K562 (cell line): ENCODE measurements around the gene CSTF1. TPM values are rescaled to one million over a fixed set of nuclear protein-coding genes. Genes with fewer than 3 reads are reported as not detected.
A peak's percentile ranks its signal among the peaks of the same experiment; 100 is the strongest.

ENCODE experiments used
- ATAC-seq: fragments of 200-7000 bp; cut with Tn5 transposase; 3 replicates; pipeline ENCODE4 v1.9.1; 2020; ENCODE audit warnings: moderate library complexity
- BruUV-seq: library from RNA; stranded (reverse); fragments of 400-500 nt; replicated peaks from 2 replicates; lab custom pipeline; 2021; lab: Mats Ljungman, UMichigan
- CTCF ChIA-PET: fragments of 300-600 bp; formaldehyde crosslinking; extraction: SDS; loops from one replicate; lab custom pipeline; 2021; ENCODE audit warnings: low intra/inter-chr PET ratio; lab: Yijun Ruan, JAX
- POLR2A ChIA-PET: fragments of 300-600, 350-650 bp; sonication (Branson Sonifier 250); formaldehyde crosslinking; extraction: SDS; loops from one replicate; lab custom pipeline; 2021; ENCODE audit warnings: antibody characterized with exemption, inconsistent platforms; lab: Yijun Ruan, JAX
- DNase-seq, 4 experiments: peaks; one replicate each; pipeline versions ENCODE4 v3.0.0 to v3.0.0-alpha.2; 2011 to 2018; ENCODE audit warnings: low spot score in 3 of 4, mixed read lengths in 3 of 4; ENCODE audit errors: extremely low read depth in 1 of 4
- FAIRE-seq: peaks from 2 replicates; lab custom pipeline; 2011; peaks lifted over from hg19 to GRCh38; lab: Jason Lieb, UNC
- H2AFZ ChIP-seq: 2 replicates; pipeline ENCODE4 v1.6.0; 2011; ENCODE audit warnings: low read depth, low read length, control low read depth, inconsistent platforms
- H3K27ac ChIP-seq: fragments of 200-600 bp; 3 replicates; pipeline ENCODE4 v1.8.0; 2011; ENCODE audit warnings: low read depth, mild to moderate bottlenecking, control low read depth, inconsistent platforms, low read length, moderate library complexity, mixed read lengths; ENCODE audit errors: extremely low read depth
- H3K27me3 ChIP-seq, 2 experiments: fragments of 300-600 bp in 1 of 2; 2 replicates in 1 of 2; 3 replicates in 1 of 2; pipeline versions ENCODE4 v1.6.0 to v1.8.0; 2011; ENCODE audit warnings: inconsistent platforms in 2 of 2, low read length in 2 of 2, mild to moderate bottlenecking in 1 of 2, mixed read lengths in 1 of 2, moderate library complexity in 1 of 2; ENCODE audit not compliant: control insufficient read depth in 2 of 2, insufficient read depth in 2 of 2
- H3K36me3 ChIP-seq: fragments of 300-600 bp; 3 replicates; pipeline ENCODE4 v1.8.0; 2011; ENCODE audit warnings: mild to moderate bottlenecking, low read length, inconsistent platforms; ENCODE audit not compliant: control insufficient read depth, insufficient read depth
- H3K4me1 ChIP-seq, 2 experiments: fragments of 200-600 bp in 1 of 2; replicated peaks in 1 of 2; 2 replicates in 1 of 2; 3 replicates in 1 of 2; pipeline versions ENCODE4 v1.5.1 to v1.8.0; 2011; ENCODE audit warnings: inconsistent platforms in 2 of 2, low read length in 2 of 2, mild to moderate bottlenecking in 1 of 2, mixed read lengths in 1 of 2, moderate library complexity in 1 of 2; ENCODE audit not compliant: control insufficient read depth in 2 of 2, insufficient read depth in 2 of 2
- H3K4me2 ChIP-seq: 2 replicates; pipeline ENCODE4 v1.6.1; 2011; ENCODE audit warnings: low read length, control low read depth, inconsistent platforms, mixed read lengths; ENCODE audit not compliant: insufficient read depth
- H3K4me3 ChIP-seq: fragments of 200-600 bp; sonication (generic), shearing (Covaris generic); 2 replicates; pipeline ENCODE4 v1.5.1; 2016; ENCODE audit warnings: control low read depth, inconsistent platforms
- H3K79me2 ChIP-seq: fragments of 200-600 bp; 3 replicates; pipeline ENCODE4 v1.8.0; 2011; ENCODE audit warnings: low read length, inconsistent platforms; ENCODE audit not compliant: control insufficient read depth, insufficient read depth
- H3K9ac ChIP-seq, 2 experiments: 2 replicates each; pipeline versions ENCODE4 v1.6.0 to v1.6.1; 2011; ENCODE audit warnings: low read depth in 2 of 2, low read length in 2 of 2, control low read depth in 1 of 2, inconsistent platforms in 1 of 2, mild to moderate bottlenecking in 1 of 2, mixed read lengths in 1 of 2; ENCODE audit not compliant: insufficient read depth in 1 of 2
- H3K9me1 ChIP-seq: one replicate; pipeline ENCODE4 v1.6.0; 2011; ENCODE audit warnings: inconsistent platforms, mild to moderate bottlenecking, low read length, moderate library complexity; ENCODE audit not compliant: control insufficient read depth, insufficient read depth
- H3K9me3 ChIP-seq: replicated peaks from 2 replicates; pipeline ENCODE4 v1.5.1; 2011; ENCODE audit warnings: low read depth, low read length, inconsistent platforms; ENCODE audit not compliant: control insufficient read depth, insufficient read depth
- H4K20me1 ChIP-seq: replicated peaks from 2 replicates; pipeline ENCODE4 v1.6.1; 2011; ENCODE audit warnings: low read length, inconsistent platforms, mixed read lengths; ENCODE audit not compliant: control insufficient read depth, insufficient read depth
- ASH1L ChIP-seq: fragments of 450-650 bp; IDR thresholded peaks from 2 replicates; pipeline ENCODE4 v1.6.1; 2018; ENCODE audit warnings: borderline replicate concordance, mild to moderate bottlenecking, low read depth; ENCODE audit not compliant: partially characterized antibody
- ESRRA ChIP-seq: fragments of 450-650 bp; IDR thresholded peaks from 2 replicates; pipeline ENCODE4 v1.6.1; 2014; ENCODE audit warnings: low read depth, mild to moderate bottlenecking, moderate library complexity, borderline replicate concordance
- KDM4B ChIP-seq, 2 experiments: fragments of 450-650 bp in 1 of 2; sonication (generic) in 1 of 2; IDR thresholded peaks; 2 replicates each; pipeline ENCODE4 v1.6.1; 2016 to 2017; ENCODE audit warnings: borderline replicate concordance in 2 of 2, antibody characterized with exemption in 1 of 2, low read depth in 1 of 2, mild to moderate bottlenecking in 1 of 2
- POLR2G ChIP-seq: fragments of 200-400 bp; formaldehyde crosslinking; IDR thresholded peaks from 2 replicates; pipeline ENCODE4 v1.6.1; 2017; ENCODE audit warnings: low read depth, mild to moderate bottlenecking, antibody characterized with exemption, low read length, moderate library complexity
- RBFOX2 ChIP-seq: fragments of 200-400 bp; formaldehyde crosslinking; IDR thresholded peaks from 2 replicates; pipeline ENCODE4 v1.6.1; 2017; ENCODE audit warnings: low read depth, mild to moderate bottlenecking, low read length, moderate library complexity
- TSC22D4 ChIP-seq: fragments of 450-650 bp; IDR thresholded peaks from 2 replicates; pipeline ENCODE4 v1.6.1; 2016; ENCODE audit warnings: missing genetic modification characterization, missing biosample characterization, control low read depth
- WGBS: fragments of 100-300 bp; shearing (Covaris generic); methylation state at CpG from one replicate; pipeline ENCODE4 v1.1.6; 2016; ENCODE audit warnings: low coverage, mixed read lengths; ENCODE audit not compliant: insufficient coverage; ENCODE audit errors: missing lambda C conversion rate; 5-methylcytosine and 5-hydroxymethylcytosine counted together
- in situ Hi-C: fragments of 300-500 bp; cut with MboI; formaldehyde crosslinking; loops from 4 replicates; pipeline ENCODE4 v1.15.0; 2018; ENCODE audit warnings: inconsistent platforms, mixed read lengths
- intact Hi-C: fragments of 100-400 bp; cut with micrococcal nuclease; formaldehyde crosslinking; loops from 2 replicates; pipeline ENCODE4 v1.14.2; 2022
- polyA plus RNA-seq, 8 experiments: library from polyadenylated mRNA; depleted of rRNA in 4 of 8; stranded (reverse) in 5 of 8; unstranded in 3 of 8; fragments of >200 nt; fragmentation: Nextera tagmentation in 2 of 8; fragmentation: Illumina TruSeq in 1 of 8; extraction: Ambion mirVana in 2 of 8; extraction: Trizol in 1 of 8; gene quantifications; 2 replicates each; pipeline versions ENCODE4 v1.2.1 to v1.2.3, GENCODE V29; 2011 to 2014; ENCODE audit warnings: inconsistent platforms in 1 of 8, missing spikeins in 1 of 8
- total RNA-seq, 7 experiments: library from RNA; depleted of rRNA in 6 of 7; stranded (reverse); fragments of >200 nt in 6 of 7; fragmentation: Illumina TruSeq in 2 of 7; extraction: Trizol in 2 of 7; gene quantifications; 2 replicates each; pipeline versions ENCODE4 v1.2.1 to v1.2.3, GENCODE V29; 2011 to 2021; ENCODE audit warnings: low replicate concordance in 1 of 7
- TF ChIP-seq, protein P1 (sequence below): fragments of 450-650 bp; formaldehyde crosslinking; conservative IDR thresholded peaks from 2 replicates; pipeline ENCODE4 v1.4.0; 2022; ENCODE audit warnings: mild to moderate bottlenecking, missing genetic modification characterization
- TF ChIP-seq, protein P2 (sequence below): sonication (generic); formaldehyde crosslinking; IDR thresholded peaks from 2 replicates; pipeline ENCODE4 v1.5.0; 2020; ENCODE audit warnings: missing genetic modification reagents

Gene CSTF1
- total and polyA plus RNA-seq, 9 of the 15 experiments (the other 6 are each of a cell fraction or from before 2014, with no cell fraction given): 30.8 to 110 (median 53.4) TPM

DNA sequence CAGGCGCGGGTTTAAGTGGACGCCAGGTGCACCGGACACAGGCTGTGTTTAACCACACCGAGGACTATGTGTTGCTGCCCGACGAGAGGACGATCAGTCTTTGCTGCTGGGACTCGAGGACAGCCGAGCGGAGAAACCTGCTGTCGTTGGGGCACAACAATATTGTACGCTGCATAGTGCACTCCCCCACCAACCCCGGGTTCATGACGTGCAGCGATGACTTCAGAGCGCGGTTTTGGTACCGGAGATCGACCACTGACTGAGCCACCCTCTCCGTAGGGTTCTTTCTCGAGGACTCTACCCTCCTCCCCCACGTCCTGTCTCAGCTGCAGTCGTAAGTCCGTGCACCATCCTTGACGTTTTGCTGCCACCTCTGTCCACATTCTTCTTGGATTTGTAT is 11.0 kb downstream of the CSTF1 start:
- Histone ChIP-seq H3K27me3 (no peaks in the 10 kb centered on the region), H3K4me1 (peaks cover 0 to 9% of the 10 kb centered on the region in 2 experiments; a peak in 3 of 5 replicates), H4K20me1 (0 out of 2 replicates have a peak, but pooled peaks cover 5% of the 10 kb centered on the region), H3K9me1 (no peaks in the 10 kb centered on the region), H3K4me2 (no peak overlapping the region), H3K4me3 (no peak overlapping the region), H3K36me3 (peaks cover 93% of the 10 kb centered on the region), H2AFZ (no peak overlapping the region), H3K9me3 (no peaks in the 10 kb centered on the region), H3K27ac (no peak overlapping the region), H3K9ac (no peak overlapping the region), H3K79me2 (peaks cover 74% of the 10 kb centered on the region)
- intact Hi-C loops (loop anchor here (5.0 kb wide), 1 partner anchor 109 kb away; no protein-coding TSS in a partner anchor), in situ Hi-C loops (no loop called here)
- DNase-seq: no peak
- 94% methylated on average over 22 of the region's 26 CpGs for WGBS
- ChIA-PET CTCF (no interaction called here), POLR2A (no interaction called here)
- TF ChIP-seq ASH1L (no peak), POLR2G (0 out of 2 replicates have a peak, but pooled peaks have one; percentile 22), ESRRA (no peak), RBFOX2 (peak; percentile 22; the same call in 1 of the 2 replicates), KDM4B (IDR thresholded peaks at IDR 0.05; ENCODE audit: borderline replicate concordance in 2 of 2, low read depth in 1 of 2) (no peak), TSC22D4 (tag) (no peak)
- TF ChIP-seq, protein P1, sequence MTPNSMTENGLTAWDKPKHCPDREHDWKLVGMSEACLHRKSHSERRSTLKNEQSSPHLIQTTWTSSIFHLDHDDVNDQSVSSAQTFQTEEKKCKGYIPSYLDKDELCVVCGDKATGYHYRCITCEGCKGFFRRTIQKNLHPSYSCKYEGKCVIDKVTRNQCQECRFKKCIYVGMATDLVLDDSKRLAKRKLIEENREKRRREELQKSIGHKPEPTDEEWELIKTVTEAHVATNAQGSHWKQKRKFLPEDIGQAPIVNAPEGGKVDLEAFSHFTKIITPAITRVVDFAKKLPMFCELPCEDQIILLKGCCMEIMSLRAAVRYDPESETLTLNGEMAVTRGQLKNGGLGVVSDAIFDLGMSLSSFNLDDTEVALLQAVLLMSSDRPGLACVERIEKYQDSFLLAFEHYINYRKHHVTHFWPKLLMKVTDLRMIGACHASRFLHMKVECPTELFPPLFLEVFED (CRISPR knock-in tag): no peak
- TF ChIP-seq, protein P2, sequence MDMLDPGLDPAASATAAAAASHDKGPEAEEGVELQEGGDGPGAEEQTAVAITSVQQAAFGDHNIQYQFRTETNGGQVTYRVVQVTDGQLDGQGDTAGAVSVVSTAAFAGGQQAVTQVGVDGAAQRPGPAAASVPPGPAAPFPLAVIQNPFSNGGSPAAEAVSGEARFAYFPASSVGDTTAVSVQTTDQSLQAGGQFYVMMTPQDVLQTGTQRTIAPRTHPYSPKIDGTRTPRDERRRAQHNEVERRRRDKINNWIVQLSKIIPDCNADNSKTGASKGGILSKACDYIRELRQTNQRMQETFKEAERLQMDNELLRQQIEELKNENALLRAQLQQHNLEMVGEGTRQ (CRISPR knock-in tag): no peak
- BruUV-seq: no TSS peak
- ATAC-seq: no peak
- no peak for FAIRE-seq
